Ascending aorta (tissue), 2 donors: Measurements from ENCODE around the gene RENBP. TPM values are rescaled to one million over a fixed set of nuclear protein-coding genes. Genes with fewer than 3 reads are reported as not detected.

Experiments used
- DNase-seq, 2 donors: peaks; one replicate each; pipeline ENCODE4 v3.0.0-alpha.2; 2019; ENCODE audit warnings: low spot score in 2 of 2
- H3K27ac ChIP-seq, 2 donors: fragments of 200-600 bp; sonication (generic); one replicate each; pipeline ENCODE4 v1.5.1; 2016 to 2017; ENCODE audit warnings: mild to moderate bottlenecking in 1 of 2
- H3K27me3 ChIP-seq: fragments of 200-600 bp; sonication (generic); one replicate; pipeline ENCODE4 v1.5.1; 2017
- H3K36me3 ChIP-seq, 2 donors: fragments of 200-600 bp; sonication (generic); one replicate each; pipeline ENCODE4 v1.5.1; 2016
- H3K4me1 ChIP-seq, 2 donors: fragments of 200-600 bp; sonication (generic); one replicate each; pipeline ENCODE4 v1.5.1; 2016 to 2017; ENCODE audit warnings: mild to moderate bottlenecking in 1 of 2
- H3K4me3 ChIP-seq, 2 donors: fragments of 200-600 bp; sonication (generic); one replicate each; pipeline ENCODE4 v1.5.1; 2016 to 2017; ENCODE audit warnings: mild to moderate bottlenecking in 1 of 2
- H3K9me3 ChIP-seq, 2 donors: fragments of 200-600 bp; sonication (generic); one replicate each; pipeline ENCODE4 v1.5.1; 2016
- CTCF ChIP-seq, 3 experiments: fragments of 200-600 bp in 2 of 3; fragments of 450-650 bp in 1 of 3; sonication (generic) in 2 of 3; IDR thresholded peaks; one replicate each; pipeline ENCODE4 v1.5.1; 2016 to 2019; ENCODE audit warnings: antibody characterized with exemption in 3 of 3, mild to moderate bottlenecking in 1 of 3, moderate library complexity in 1 of 3
- intact Hi-C: fragments of 100-400 bp; cut with DNase I; formaldehyde crosslinking; loops from one replicate; pipeline ENCODE4 v1.15.1; 2023
- total RNA-seq: library from RNA; depleted of rRNA; stranded (reverse); fragments of >200 nt; gene quantifications from one replicate; pipeline ENCODE4 v1.1.0, GENCODE V29; 2016

RENBP gene
- total RNA-seq, 1 donor from 2014 or later: 15.5 TPM

- no peak for TF ChIP-seq CTCF (IDR thresholded peaks at IDR 0.05)
- Histone ChIP-seq H3K9me3 (no peaks in the 10 kb centered on the region), H3K27me3 (no peaks in the 10 kb centered on the region), H3K36me3 (no peaks in the 10 kb centered on the region), H3K27ac (peak within 1 kb of the TSS; percentile 98 to 99), H3K4me1 (peaks cover 11 to 14% of the 10 kb centered on the region in 2 donors), H3K4me3 (peak within 1 kb of the TSS; percentile 84 to 91)
- intact Hi-C loops: loop anchor here (1.0 to 5.0 kb wide), 2 partner anchors 44 to 570 kb away; no protein-coding TSS in a partner anchor
- peak in 1 of 2 donors; percentile 92 for DNase-seq
Observed at GRCh38 chrX:153972368-153973126, 28.1 kb upstream of the RENBP start, which contains the start of gene TMEM187. Gene TMEM187, plus strand, starts transcription at chrX:153972754. Its CDS starts 9,309 bp downstream, at chrX:153982063.

- peak within 1 kb of the TSS; percentile 98 to 99 for H3K27ac ChIP-seq
- intact Hi-C loops: loop anchor here (1.0 to 5.0 kb wide), 2 partner anchors 43 to 571 kb away; no protein-coding TSS in a partner anchor
- peak; percentile 73 to 97 for DNase-seq
- H3K36me3 ChIP-seq: no peaks in the 10 kb centered on the region
- no peaks in the 10 kb centered on the region for H3K27me3 ChIP-seq
- peaks cover 12 to 17% of the 10 kb centered on the region in 2 donors for H3K4me1 ChIP-seq
- H3K4me3 ChIP-seq: peak within 1 kb of the TSS; percentile 84 to 91
- no peaks in the 10 kb centered on the region for H3K9me3 ChIP-seq
- TF ChIP-seq CTCF (IDR thresholded peaks at IDR 0.05): no peak
Observed at GRCh38 chrX:153971450-153972367, 27.3 kb upstream of the RENBP start, which contains the start of gene HCFC1. Gene HCFC1, minus strand, starts transcription at chrX:153971818. Its CDS starts 978 bp downstream, at chrX:153970840.

- Histone ChIP-seq H3K4me1 (peaks cover 16 to 18% of the 10 kb centered on the region in 2 donors), H3K27ac (peak overlapping the region; percentile 98 to 99), H3K27me3 (no peaks in the 10 kb centered on the region), H3K36me3 (no peaks in the 10 kb centered on the region), H3K4me3 (peak overlapping the region; percentile 84 to 91), H3K9me3 (no peaks in the 10 kb centered on the region)
- TF ChIP-seq CTCF (IDR thresholded peaks at IDR 0.05): no peak
- peak; percentile 77 to 95 for DNase-seq
- intact Hi-C loops: loop anchor here (5.0 kb wide), 1 partner anchor 571 kb away; no protein-coding TSS in a partner anchor
Observed at GRCh38 chrX:153971124-153971449, 26.6 kb upstream of the RENBP start.

GRCh38 chrX:153970357-153971123 is 26.1 kb upstream of the RENBP start:
- H3K4me3 ChIP-seq: peak overlapping the region; percentile 84 to 91
- H3K4me1 ChIP-seq: peaks cover 18 to 21% of the 10 kb centered on the region in 2 donors
- H3K9me3 ChIP-seq: no peaks in the 10 kb centered on the region
- intact Hi-C loops: loop anchor here (5.0 kb wide), 1 partner anchor 572 kb away; no protein-coding TSS in a partner anchor
- TF ChIP-seq CTCF (IDR thresholded peaks at IDR 0.05): no peak
- H3K27ac ChIP-seq: peak overlapping the region; percentile 98 to 99
- H3K27me3 ChIP-seq: no peaks in the 10 kb centered on the region
- H3K36me3 ChIP-seq: no peaks in the 10 kb centered on the region
- no peak for DNase-seq

- DNase-seq: no peak
- Histone ChIP-seq H3K36me3 (no peaks in the 10 kb centered on the region), H3K27ac (peak overlapping the region; percentile 98 to 99), H3K27me3 (no peaks in the 10 kb centered on the region), H3K4me1 (peaks cover 18 to 21% of the 10 kb centered on the region in 2 donors), H3K4me3 (peak overlapping the region; percentile 84 to 91), H3K9me3 (no peaks in the 10 kb centered on the region)
- intact Hi-C loops: loop anchor here (5.0 kb wide), 1 partner anchor 572 kb away; no protein-coding TSS in a partner anchor
- TF ChIP-seq CTCF (IDR thresholded peaks at IDR 0.05): no peak
Observed at GRCh38 chrX:153969904-153970356, 25.5 kb upstream of the RENBP start.
